Measurements from ENCODE around the gene RAB11FIP4.

Gene RAB11FIP4

DNA sequence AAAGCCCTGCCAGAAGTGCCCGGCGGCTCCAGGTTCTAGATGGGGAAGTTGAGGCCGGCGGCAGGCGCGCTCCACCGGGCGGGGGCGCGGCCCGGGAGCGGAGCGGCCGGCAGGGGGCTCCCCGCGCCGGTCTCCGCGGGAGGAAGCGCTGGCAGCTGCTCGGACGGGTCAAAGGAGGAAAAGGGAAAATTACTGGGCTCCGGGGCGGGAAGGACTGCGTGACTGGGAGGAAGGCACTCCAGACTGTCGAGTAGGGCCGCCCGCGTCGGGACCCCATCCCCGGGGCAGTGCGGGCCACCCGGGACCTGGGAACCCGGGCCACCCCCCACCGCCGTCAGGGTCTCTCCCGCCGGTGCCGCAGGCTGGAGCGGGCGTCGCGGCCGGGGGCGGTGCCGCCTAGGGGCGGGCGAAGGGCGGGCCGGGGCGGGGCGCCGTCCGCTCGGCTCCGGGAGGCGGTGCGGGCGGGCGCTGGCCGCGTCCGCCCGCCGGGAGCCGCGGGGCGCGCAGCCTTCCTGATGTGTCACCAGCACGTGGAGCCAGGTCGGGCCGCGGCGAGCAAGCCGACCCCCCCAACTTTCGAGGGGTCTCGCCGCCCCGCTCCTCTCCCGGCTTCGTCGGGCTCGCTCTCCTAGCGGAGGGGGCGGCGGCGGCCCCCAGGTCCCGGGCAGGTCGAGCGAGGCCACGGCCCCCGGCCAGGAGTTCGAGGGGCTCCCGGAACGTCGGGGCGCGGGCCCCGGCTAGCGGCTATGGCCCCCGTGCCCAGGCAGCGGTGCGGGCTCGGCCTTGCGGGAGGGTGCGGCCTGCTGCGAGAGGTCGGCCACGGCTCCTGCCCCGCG, 167.5 kb downstream of the RAB11FIP4 start:
- Histone ChIP-seq H3K79me2 (ENCODE audit: control insufficient read depth, low read length) (no peaks in the 10 kb centered on the region), H3K4me2 (ENCODE audit: low read length) (peak overlapping the region; percentile 71), H3K27ac (ENCODE audit: low read depth, low read length) (no peak overlapping the region), H3F3A (ENCODE audit: control insufficient read depth, insufficient read depth) (no peaks in the 10 kb centered on the region), H3K27me3 (ENCODE audit: control insufficient read depth, low read length) (0 out of 2 replicates have a peak, but pooled peaks cover 2% of the 10 kb centered on the region), H3K4me1 (ENCODE audit: control insufficient read depth, low read length) (peaks cover 36% of the 10 kb centered on the region), H3K4me3 (ENCODE audit: low read length) (peak overlapping the region; percentile 76), H4K20me1 (ENCODE audit: control insufficient read depth, insufficient read depth, low read depth, low read length) (no peaks in the 10 kb centered on the region), H3K36me3 (ENCODE audit: control insufficient read depth, low read length) (no peaks in the 10 kb centered on the region), H3K9me2 (replicated peaks; ENCODE audit: control insufficient read depth, low read length) (no peaks in the 10 kb centered on the region), H3K9me3 (ENCODE audit: control insufficient read depth, insufficient read depth, low read length) (no peaks in the 10 kb centered on the region)
- TF ChIP-seq, protein P1, sequence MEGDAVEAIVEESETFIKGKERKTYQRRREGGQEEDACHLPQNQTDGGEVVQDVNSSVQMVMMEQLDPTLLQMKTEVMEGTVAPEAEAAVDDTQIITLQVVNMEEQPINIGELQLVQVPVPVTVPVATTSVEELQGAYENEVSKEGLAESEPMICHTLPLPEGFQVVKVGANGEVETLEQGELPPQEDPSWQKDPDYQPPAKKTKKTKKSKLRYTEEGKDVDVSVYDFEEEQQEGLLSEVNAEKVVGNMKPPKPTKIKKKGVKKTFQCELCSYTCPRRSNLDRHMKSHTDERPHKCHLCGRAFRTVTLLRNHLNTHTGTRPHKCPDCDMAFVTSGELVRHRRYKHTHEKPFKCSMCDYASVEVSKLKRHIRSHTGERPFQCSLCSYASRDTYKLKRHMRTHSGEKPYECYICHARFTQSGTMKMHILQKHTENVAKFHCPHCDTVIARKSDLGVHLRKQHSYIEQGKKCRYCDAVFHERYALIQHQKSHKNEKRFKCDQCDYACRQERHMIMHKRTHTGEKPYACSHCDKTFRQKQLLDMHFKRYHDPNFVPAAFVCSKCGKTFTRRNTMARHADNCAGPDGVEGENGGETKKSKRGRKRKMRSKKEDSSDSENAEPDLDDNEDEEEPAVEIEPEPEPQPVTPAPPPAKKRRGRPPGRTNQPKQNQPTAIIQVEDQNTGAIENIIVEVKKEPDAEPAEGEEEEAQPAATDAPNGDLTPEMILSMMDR (IDR thresholded peaks at IDR 0.05; ENCODE audit: low read depth, low read length, poor library complexity, severe bottlenecking): peak; percentile 92
- no peak for TF ChIP-seq EZH2phosphoT487 (IDR thresholded peaks at IDR 0.05; ENCODE audit: borderline replicate concordance, low read length)

DNA sequence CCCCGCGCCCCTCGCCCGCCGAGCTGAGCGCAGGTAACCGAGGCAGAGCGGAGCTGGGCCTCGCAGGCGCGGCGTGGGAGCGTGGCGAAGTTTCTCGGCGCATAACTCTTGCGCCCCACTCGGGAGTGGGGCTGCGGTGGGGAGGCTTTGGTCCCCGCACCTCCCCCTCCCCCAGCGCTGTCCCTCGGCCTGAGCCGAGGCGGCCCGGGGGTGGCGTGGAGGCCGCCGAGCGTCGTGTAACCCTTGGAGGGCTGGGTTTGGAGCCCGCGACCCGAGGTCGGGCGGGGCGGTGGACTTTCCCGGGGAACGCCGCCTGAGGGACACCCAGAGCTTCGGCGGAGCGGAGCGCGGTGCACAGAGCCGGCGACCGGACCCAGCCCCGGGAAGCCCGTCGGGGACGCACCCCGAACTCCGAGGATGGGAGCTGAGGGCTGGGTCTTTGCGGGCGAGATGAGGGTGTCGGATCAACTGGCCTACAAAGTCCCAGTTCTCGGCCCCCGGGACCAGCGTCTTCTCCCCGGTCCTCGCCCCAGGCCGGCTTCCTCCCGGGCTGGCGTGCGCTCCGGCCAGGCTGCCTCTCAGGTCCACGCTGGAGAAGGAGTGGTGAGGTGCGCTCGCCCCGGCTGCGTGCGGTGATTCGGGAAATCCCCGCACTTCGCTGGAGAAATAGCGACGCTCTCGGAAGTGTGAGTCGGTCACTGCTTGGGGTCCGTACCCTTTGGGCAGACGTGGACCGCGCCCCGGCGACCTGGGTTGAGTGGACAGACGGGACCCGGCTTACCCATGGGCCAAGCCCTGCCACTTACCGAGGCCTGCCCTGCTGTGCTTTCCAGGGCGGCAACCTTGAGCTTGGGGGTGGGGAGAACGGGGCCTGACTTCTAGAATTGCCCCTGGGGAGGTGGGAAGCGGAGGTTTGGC, 168.4 kb downstream of the RAB11FIP4 start:
- Histone ChIP-seq H3K4me3 (ENCODE audit: low read length) (peak overlapping the region; percentile 76), H3K79me2 (ENCODE audit: control insufficient read depth, low read length) (no peaks in the 10 kb centered on the region), H3K27me3 (ENCODE audit: control insufficient read depth, low read length) (0 out of 2 replicates have a peak, but pooled peaks cover 2% of the 10 kb centered on the region)

DNA sequence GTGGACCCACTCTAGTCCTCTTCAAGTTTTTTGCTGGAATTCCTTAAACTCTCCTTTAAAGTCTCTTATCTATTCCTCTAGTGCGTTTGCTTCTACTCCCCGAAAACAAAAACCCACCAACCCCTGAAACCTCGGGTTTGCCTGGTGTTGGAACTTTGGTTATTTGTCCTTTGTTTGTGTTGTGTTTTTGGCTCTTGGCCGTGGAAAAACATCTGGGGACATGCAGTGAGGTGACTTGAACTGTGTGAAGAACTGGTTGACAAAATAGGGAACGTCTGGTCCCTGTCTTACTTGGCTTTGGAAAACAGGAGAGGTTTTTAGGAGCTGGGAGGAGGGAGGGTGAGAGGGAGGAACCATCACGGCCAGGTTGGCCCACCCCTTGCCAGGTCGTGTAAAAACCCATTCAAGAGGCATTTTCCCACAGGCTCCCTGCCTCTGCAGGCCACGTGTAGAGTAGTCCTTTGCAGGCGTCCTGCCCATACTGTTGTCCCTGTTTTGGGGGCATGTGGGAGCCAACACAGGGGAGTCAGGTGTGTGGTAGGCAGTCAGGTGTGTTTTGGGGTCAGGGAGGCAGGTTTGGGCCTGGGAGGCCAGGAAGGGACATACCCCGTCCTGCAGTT, 169.3 kb downstream of the RAB11FIP4 start:
- no peak for TF ChIP-seq EZH2phosphoT487 (IDR thresholded peaks at IDR 0.05; ENCODE audit: borderline replicate concordance, low read length)
- TF ChIP-seq, protein P1 (IDR thresholded peaks at IDR 0.05; ENCODE audit: low read depth, low read length, poor library complexity, severe bottlenecking): no peak
- H3K4me3 ChIP-seq (ENCODE audit: low read length): no peak overlapping the region
- no peaks in the 10 kb centered on the region for H4K20me1 ChIP-seq (ENCODE audit: control insufficient read depth, insufficient read depth, low read depth, low read length)
- no peaks in the 10 kb centered on the region for H3K36me3 ChIP-seq (ENCODE audit: control insufficient read depth, low read length)
- no peaks in the 10 kb centered on the region for H3K9me2 ChIP-seq (replicated peaks; ENCODE audit: control insufficient read depth, low read length)
- H3K4me1 ChIP-seq (ENCODE audit: control insufficient read depth, low read length): peaks cover 26% of the 10 kb centered on the region
- H3K79me2 ChIP-seq (ENCODE audit: control insufficient read depth, low read length): no peaks in the 10 kb centered on the region
- H3F3A ChIP-seq (ENCODE audit: control insufficient read depth, insufficient read depth): no peaks in the 10 kb centered on the region
- H3K9me3 ChIP-seq (ENCODE audit: control insufficient read depth, insufficient read depth, low read length): no peaks in the 10 kb centered on the region
- H3K4me2 ChIP-seq (ENCODE audit: low read length): no peak overlapping the region
- no peak overlapping the region for H3K27ac ChIP-seq (ENCODE audit: low read depth, low read length)
- 0 out of 2 replicates have a peak, but pooled peaks cover 2% of the 10 kb centered on the region for H3K27me3 ChIP-seq (ENCODE audit: control insufficient read depth, low read length)

More for the DNA sequence above, 168.4 kb downstream of the RAB11FIP4 start:
- Histone ChIP-seq H3K36me3 (ENCODE audit: control insufficient read depth, low read length) (no peaks in the 10 kb centered on the region), H3F3A (ENCODE audit: control insufficient read depth, insufficient read depth) (no peaks in the 10 kb centered on the region), H3K4me1 (ENCODE audit: control insufficient read depth, low read length) (peaks cover 35% of the 10 kb centered on the region), H3K9me2 (replicated peaks; ENCODE audit: control insufficient read depth, low read length) (no peaks in the 10 kb centered on the region), H3K9me3 (ENCODE audit: control insufficient read depth, insufficient read depth, low read length) (no peaks in the 10 kb centered on the region), H3K4me2 (ENCODE audit: low read length) (peak overlapping the region; percentile 71), H3K27ac (ENCODE audit: low read depth, low read length) (no peak overlapping the region), H4K20me1 (ENCODE audit: control insufficient read depth, insufficient read depth, low read depth, low read length) (no peaks in the 10 kb centered on the region)
- TF ChIP-seq, protein P1 (IDR thresholded peaks at IDR 0.05; ENCODE audit: low read depth, low read length, poor library complexity, severe bottlenecking): no peak
- TF ChIP-seq EZH2phosphoT487 (IDR thresholded peaks at IDR 0.05; ENCODE audit: borderline replicate concordance, low read length): no peak
